NAMALWA (cell line): ENCODE data around the gene SNX24.

Experiments
- DNase-seq: peaks from one replicate; pipeline ENCODE4 v3.0.0-alpha.2; 2015; ENCODE audit warnings: low spot score

The SNX24 gene

GRCh38 chr5:123028222-123028621, 182.8 kb downstream of the SNX24 start:
- DNase-seq: no peak

GRCh38 chr5:123033157-123033671, 187.8 kb downstream of the SNX24 start:
- DNase-seq: no peak

GRCh38 chr5:123035360-123035917, 190.0 kb downstream of the SNX24 start:
- DNase-seq: no peak

- no peak for DNase-seq
These were observed 190.5 kb downstream of the SNX24 start for GRCh38 chr5:123035918-123036390.

- no peak for DNase-seq
These were observed 191.1 kb downstream of the SNX24 start, which contains the start of gene PPIC for GRCh38 chr5:123036391-123037103. Gene PPIC, minus strand, starts transcription at chr5:123036725. Its CDS starts 100 bp downstream, at chr5:123036625.

- no peak for DNase-seq
These were observed 191.6 kb downstream of the SNX24 start for GRCh38 chr5:123037104-123037418.

GRCh38 chr5:123039673-123040072, 194.3 kb downstream of the SNX24 start:
- DNase-seq: no peak

GRCh38 chr5:123044926-123045617, 199.7 kb downstream of the SNX24 start:
- no peak for DNase-seq

GRCh38 chr5:123046222-123046621, 200.8 kb downstream of the SNX24 start:
- no peak for DNase-seq

GRCh38 chr5:123047706-123048105, 202.3 kb downstream of the SNX24 start:
- no peak for DNase-seq

GRCh38 chr5:123051206-123051605, 205.8 kb downstream of the SNX24 start:
- DNase-seq: no peak
